HepG2 (cell line): Measurements from ENCODE around the gene LRRN2. TPM values are rescaled to one million over a fixed set of nuclear protein-coding genes. Genes with fewer than 3 reads are reported as not detected.

Experiments
- ATAC-seq: fragments of 200-7000 bp; cut with Tn5 transposase; 3 replicates; pipeline ENCODE4 v1.9.1; 2020; ENCODE audit warnings: mild to moderate bottlenecking, moderate library complexity
- BruUV-seq: library from RNA; stranded (reverse); fragments of 400-500 nt; replicated peaks from 2 replicates; lab custom pipeline; 2021; lab: Mats Ljungman, UMichigan
- CTCF ChIA-PET: fragments of 300-600 bp; formaldehyde crosslinking; extraction: SDS; loops from one replicate; lab custom pipeline; 2021; ENCODE audit warnings: low total read pairs, inconsistent platforms, low intra/inter-chr PET ratio; lab: Yijun Ruan, JAX
- POLR2A ChIA-PET: fragments of 350-600 bp; sonication (Branson Sonifier 250); formaldehyde crosslinking; loops from one replicate; lab custom pipeline; 2020; ENCODE audit warnings: antibody characterized with exemption, inconsistent platforms; lab: Yijun Ruan, JAX
- DNase-seq: peaks from one replicate; pipeline ENCODE4 v3.0.0-alpha.2; 2015; ENCODE audit warnings: low spot score
- FAIRE-seq: peaks from 3 replicates; lab custom pipeline; 2011; peaks lifted over from hg19 to GRCh38; lab: Jason Lieb, UNC
- H2AFZ ChIP-seq: one replicate; pipeline ENCODE4 v1.6.1; 2011; ENCODE audit warnings: low read length, inconsistent platforms
- H3K27ac ChIP-seq: fragments of 300-600 bp; 3 replicates; pipeline ENCODE4 v1.8.0; 2011; ENCODE audit warnings: mixed run types, mild to moderate bottlenecking, mixed read lengths, low read length, inconsistent platforms; ENCODE audit not compliant: insufficient read depth; ENCODE audit errors: extremely low read length
- H3K27me3 ChIP-seq, 2 experiments: fragments of 200-600 bp in 1 of 2; 2 replicates in 1 of 2; 3 replicates in 1 of 2; pipeline versions ENCODE4 v1.6.0 to v1.8.0; 2011; ENCODE audit warnings: low read length in 2 of 2, mild to moderate bottlenecking in 2 of 2, moderate library complexity in 2 of 2, inconsistent platforms in 1 of 2; ENCODE audit not compliant: insufficient read depth in 2 of 2, control insufficient read depth in 1 of 2
- H3K36me3 ChIP-seq, 2 experiments: fragments of 200-600 bp in 1 of 2; replicated peaks in 1 of 2; 2 replicates in 1 of 2; 3 replicates in 1 of 2; pipeline versions ENCODE4 v1.5.1 to v1.8.0; 2011; ENCODE audit warnings: low read length in 2 of 2, inconsistent platforms in 1 of 2; ENCODE audit not compliant: insufficient read depth in 2 of 2, control insufficient read depth in 1 of 2
- H3K4me1 ChIP-seq: 2 replicates; pipeline ENCODE4 v1.5.1; 2012; ENCODE audit warnings: low read length, inconsistent platforms; ENCODE audit not compliant: insufficient read depth
- H3K4me2 ChIP-seq: 2 replicates; pipeline ENCODE4 v1.6.0; 2011; ENCODE audit warnings: low read depth, low read length, inconsistent platforms
- H3K4me3 ChIP-seq, 3 experiments: fragments of 200-600 bp in 1 of 3; sonication (generic), shearing (Covaris generic) in 1 of 3; replicated peaks in 1 of 3; 2 replicates each; pipeline ENCODE4 v1.5.1; 2011 to 2016; ENCODE audit warnings: low read length in 3 of 3, inconsistent platforms in 2 of 3, low read depth in 2 of 3, mild to moderate bottlenecking in 2 of 3, control low read depth in 1 of 3, mixed read lengths in 1 of 3; ENCODE audit not compliant: insufficient read depth in 1 of 3
- H3K79me2 ChIP-seq: one replicate; pipeline ENCODE4 v1.6.1; 2011; ENCODE audit warnings: low read length, inconsistent platforms; ENCODE audit not compliant: insufficient read depth
- H3K9ac ChIP-seq: 2 replicates; pipeline ENCODE4 v1.6.0; 2011; ENCODE audit warnings: mild to moderate bottlenecking, low read depth, low read length, inconsistent platforms; ENCODE audit not compliant: insufficient read depth
- H3K9me3 ChIP-seq: 2 replicates; pipeline ENCODE4 v1.5.1; 2012; ENCODE audit warnings: mild to moderate bottlenecking, low read length
- H4K20me1 ChIP-seq: 2 replicates; pipeline ENCODE4 v1.6.0; 2011; ENCODE audit warnings: inconsistent platforms, mild to moderate bottlenecking, low read length, moderate library complexity; ENCODE audit not compliant: insufficient read depth
- DBP ChIP-seq: sonication (generic); formaldehyde crosslinking; IDR thresholded peaks from 2 replicates; pipeline ENCODE4 v1.4.0; 2020; ENCODE audit warnings: missing genetic modification reagents; ENCODE audit errors: not compliant biosample characterization
- DMTF1 ChIP-seq: sonication (generic); formaldehyde crosslinking; IDR thresholded peaks from 2 replicates; pipeline ENCODE4 v1.4.0; 2020; ENCODE audit warnings: mild to moderate bottlenecking, missing genetic modification reagents
- GFI1 ChIP-seq: sonication (generic); formaldehyde crosslinking; IDR thresholded peaks from 2 replicates; pipeline ENCODE4 v1.5.0; 2020; ENCODE audit warnings: missing genetic modification reagents, mild to moderate bottlenecking, borderline replicate concordance
- HHEX ChIP-seq: IDR thresholded peaks from 2 replicates; pipeline ENCODE4 v1.6.1; 2016; ENCODE audit warnings: control low read depth
- KAT7 ChIP-seq: IDR thresholded peaks from 2 replicates; pipeline ENCODE4 v1.6.1; 2018; ENCODE audit warnings: borderline replicate concordance, missing compliant biosample characterization
- NAIF1 ChIP-seq: sonication (generic); formaldehyde crosslinking; IDR thresholded peaks from 2 replicates; pipeline ENCODE4 v1.5.0; 2020; ENCODE audit warnings: mild to moderate bottlenecking, missing genetic modification reagents, borderline replicate concordance
- PHF21A ChIP-seq: sonication (generic); formaldehyde crosslinking; IDR thresholded peaks from 2 replicates; pipeline ENCODE4 v1.5.0; 2020; ENCODE audit warnings: mild to moderate bottlenecking, missing genetic modification reagents
- POGZ ChIP-seq: sonication (generic); formaldehyde crosslinking; IDR thresholded peaks from 2 replicates; pipeline ENCODE4 v1.4.0; 2020; ENCODE audit warnings: mild to moderate bottlenecking, missing genetic modification reagents
- PRMT3 ChIP-seq: sonication (generic); formaldehyde crosslinking; IDR thresholded peaks from 2 replicates; pipeline ENCODE4 v1.8.1; 2022; ENCODE audit warnings: low read depth, mild to moderate bottlenecking, moderate library complexity, missing genetic modification reagents, borderline replicate concordance
- SP1 ChIP-seq, 2 experiments: fragments of 450-650 bp in 1 of 2; sonication (generic) in 1 of 2; formaldehyde crosslinking in 1 of 2; IDR thresholded peaks; 2 replicates each; pipeline versions ENCODE4 v1.4.0 to v1.6.1; 2016 to 2020; ENCODE audit warnings: missing genetic modification reagents in 1 of 2
- WGBS: methylation state at CpG from one replicate; pipeline ENCODE4 v1.1.6; 2017; ENCODE audit warnings: low lambda C conversion rate; 5-methylcytosine and 5-hydroxymethylcytosine counted together
- in situ Hi-C: cut with HindIII; loops from 2 replicates; pipeline ENCODE4 v1.10.0; 2017; ENCODE audit warnings: low pct_unique_long_range_greater_than_20kb; ENCODE audit not compliant: extremely low pct_ligation_motif_present
- intact Hi-C: fragments of 100-400 bp; cut with micrococcal nuclease; formaldehyde crosslinking; loops from one replicate; pipeline ENCODE4 v1.10.0; 2022; ENCODE audit not compliant: unreplicated experiment
- polyA plus RNA-seq, 8 experiments: library from polyadenylated mRNA; depleted of rRNA in 3 of 8; stranded (reverse) in 7 of 8; unstranded in 1 of 8; fragments of >200 nt; fragmentation: Illumina TruSeq in 4 of 8; extraction: Trizol in 4 of 8; gene quantifications; 2 replicates each; pipeline versions ENCODE4 v1.2.1 to v1.2.3, GENCODE V29; 2011 to 2016; ENCODE audit warnings: low read depth in 4 of 8, missing spikeins in 1 of 8, mixed read lengths in 1 of 8; ENCODE audit not compliant: insufficient read depth in 1 of 8
- total RNA-seq, 5 experiments: library from RNA; depleted of rRNA; stranded (reverse); fragments of >200 nt; fragmentation: Illumina TruSeq; extraction: Trizol; gene quantifications; 2 replicates each; pipeline ENCODE4 v1.2.3, GENCODE V29; 2016; ENCODE audit warnings: low read depth in 1 of 5
- TF ChIP-seq, protein P1 (sequence below), 2 experiments: sonication (generic) in 1 of 2; formaldehyde crosslinking in 1 of 2; IDR thresholded peaks; 2 replicates each; pipeline versions ENCODE4 v1.5.1 to v1.6.1; 2011 to 2020; ENCODE audit warnings: borderline replicate concordance in 1 of 2, low read depth in 1 of 2, low read length in 1 of 2, mild to moderate bottlenecking in 1 of 2, missing genetic modification reagents in 1 of 2, moderate library complexity in 1 of 2
- TF ChIP-seq, protein P2 (sequence below): sonication (generic); formaldehyde crosslinking; IDR thresholded peaks from 2 replicates; pipeline ENCODE4 v1.4.0; 2020; ENCODE audit warnings: low read depth, mild to moderate bottlenecking, missing genetic modification reagents

The LRRN2 gene
- total and polyA plus RNA-seq, 2 of the 13 experiments (the other 11 are each of a cell fraction or from before 2014, with no cell fraction given): not detected

- CTCF ChIA-PET: no interaction called here
- POLR2A ChIA-PET: no interaction called here
- in situ Hi-C loops (no loop called here), intact Hi-C loops (no loop called here)
- H3K27me3 ChIP-seq: peaks cover 0 to 26% of the 10 kb centered on the region in 2 experiments; a peak in 3 of 5 replicates
- no TSS peak for BruUV-seq
- no peak overlapping the region for H3K27ac ChIP-seq
- H3K4me3 ChIP-seq: no peak overlapping the region
- no peak overlapping the region for H2AFZ ChIP-seq
- 0% methylated on average over 1 of the region's 4 CpGs for WGBS
- no peaks in the 10 kb centered on the region for H3K79me2 ChIP-seq
- no peaks in the 10 kb centered on the region for H4K20me1 ChIP-seq
- H3K4me1 ChIP-seq: no peaks in the 10 kb centered on the region
- FAIRE-seq (no peak), ATAC-seq (no peak), DNase-seq (no peak)
- no peak overlapping the region for H3K4me2 ChIP-seq
- H3K9ac ChIP-seq: no peak overlapping the region
- no peaks in the 10 kb centered on the region for H3K36me3 ChIP-seq
- H3K9me3 ChIP-seq: no peaks in the 10 kb centered on the region
- TF ChIP-seq SP1 (IDR thresholded peaks at IDR 0.05): no peak
- TF ChIP-seq SP1 (CRISPR knock-in tag; IDR thresholded peaks at IDR 0.05): no peak
- TF ChIP-seq, protein P1, sequence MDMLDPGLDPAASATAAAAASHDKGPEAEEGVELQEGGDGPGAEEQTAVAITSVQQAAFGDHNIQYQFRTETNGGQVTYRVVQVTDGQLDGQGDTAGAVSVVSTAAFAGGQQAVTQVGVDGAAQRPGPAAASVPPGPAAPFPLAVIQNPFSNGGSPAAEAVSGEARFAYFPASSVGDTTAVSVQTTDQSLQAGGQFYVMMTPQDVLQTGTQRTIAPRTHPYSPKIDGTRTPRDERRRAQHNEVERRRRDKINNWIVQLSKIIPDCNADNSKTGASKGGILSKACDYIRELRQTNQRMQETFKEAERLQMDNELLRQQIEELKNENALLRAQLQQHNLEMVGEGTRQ (IDR thresholded peaks at IDR 0.05; ENCODE audit: low read depth, low read length): no peak
- TF ChIP-seq, protein P1 (CRISPR knock-in tag; IDR thresholded peaks at IDR 0.05; ENCODE audit: borderline replicate concordance): no peak
- no peak for TF ChIP-seq NAIF1 (CRISPR knock-in tag)
- TF ChIP-seq KAT7: no peak
- TF ChIP-seq, protein P2, sequence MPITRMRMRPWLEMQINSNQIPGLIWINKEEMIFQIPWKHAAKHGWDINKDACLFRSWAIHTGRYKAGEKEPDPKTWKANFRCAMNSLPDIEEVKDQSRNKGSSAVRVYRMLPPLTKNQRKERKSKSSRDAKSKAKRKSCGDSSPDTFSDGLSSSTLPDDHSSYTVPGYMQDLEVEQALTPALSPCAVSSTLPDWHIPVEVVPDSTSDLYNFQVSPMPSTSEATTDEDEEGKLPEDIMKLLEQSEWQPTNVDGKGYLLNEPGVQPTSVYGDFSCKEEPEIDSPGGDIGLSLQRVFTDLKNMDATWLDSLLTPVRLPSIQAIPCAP (CRISPR knock-in tag): no peak
- TF ChIP-seq GFI1 (CRISPR knock-in tag): no peak
- TF ChIP-seq POGZ (CRISPR knock-in tag): no peak
- no peak for TF ChIP-seq PHF21A (CRISPR knock-in tag)
- no peak for TF ChIP-seq HHEX (CRISPR knock-in tag)
- no peak for TF ChIP-seq DMTF1 (CRISPR knock-in tag)
- no peak for TF ChIP-seq DBP (CRISPR knock-in tag)
- no peak for TF ChIP-seq PRMT3
Observed at GRCh38 chr1:204648576-204648975, 37.0 kb downstream of the LRRN2 start.
